Brain microvascular endothelial cell (primary cell): ENCODE measurements around the gene IDH3B.
"Not testable (repeated sequence)": the region's sequence is repeated elsewhere in the genome, so short reads cannot be mapped to it uniquely, and the experiment has no call there.

ENCODE experiments used
- DNase-seq: peaks from one replicate; pipeline ENCODE4 v3.0.0-alpha.2; 2020
- H3K27ac ChIP-seq: fragments of 250-450 bp; sonication (Bioruptor Pico); 2 replicates; pipeline ENCODE4 v1.5.1; 2020; ENCODE audit warnings: mild to moderate bottlenecking, moderate library complexity
- H3K27me3 ChIP-seq: fragments of 250-450 bp; sonication (Bioruptor Pico); replicated peaks from 2 replicates; pipeline ENCODE4 v1.5.1; 2020; ENCODE audit warnings: mild to moderate bottlenecking
- H3K36me3 ChIP-seq: fragments of 250-450 bp; sonication (Bioruptor Pico); replicated peaks from 2 replicates; pipeline ENCODE4 v1.5.1; 2020; ENCODE audit warnings: mild to moderate bottlenecking
- H3K4me3 ChIP-seq: 2 replicates; pipeline ENCODE4 v1.5.1; 2011; ENCODE audit warnings: low read depth, mild to moderate bottlenecking, control low read depth, low read length, moderate library complexity
- in situ Hi-C: cut with HindIII; loops from 2 replicates; pipeline ENCODE4 v1.10.0; 2017; ENCODE audit warnings: low sequenced_read_pairs, low pct_ligation_motif_present
- TF ChIP-seq, protein P1 (sequence below): IDR thresholded peaks from 2 replicates; pipeline ENCODE4 v1.5.1; 2011; ENCODE audit warnings: low read depth, mild to moderate bottlenecking, moderate library complexity, low read length, control low read depth, inconsistent platforms; ENCODE audit errors: missing control alignments

IDH3B gene

DNA sequence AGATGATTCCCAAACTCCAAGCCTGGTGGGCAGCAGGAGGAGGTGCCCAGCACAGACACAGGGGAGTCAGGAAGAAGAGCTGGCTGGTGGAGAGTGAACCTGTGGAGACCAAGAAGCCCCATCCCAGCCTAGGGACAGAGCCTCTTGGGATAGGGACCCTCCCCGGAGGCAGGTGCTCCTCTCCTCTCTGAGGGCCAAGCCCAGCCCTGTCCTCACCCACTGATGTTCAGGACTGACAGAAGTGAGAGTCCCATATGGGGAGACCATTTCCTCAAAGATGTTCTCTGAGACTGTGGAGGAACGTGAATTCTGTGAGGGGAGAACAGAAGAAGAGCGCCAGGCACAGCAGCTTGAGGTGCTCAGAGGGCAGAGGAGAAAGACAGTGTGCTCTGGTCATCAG, 26.2 kb upstream of the IDH3B start:
- Histone ChIP-seq H3K36me3 (no peaks in the 10 kb centered on the region), H3K4me3 (no peak overlapping the region), H3K27me3 (peaks cover 37% of the 10 kb centered on the region), H3K27ac (no peak overlapping the region)
- DNase-seq = no peak
- TF ChIP-seq, protein P1, sequence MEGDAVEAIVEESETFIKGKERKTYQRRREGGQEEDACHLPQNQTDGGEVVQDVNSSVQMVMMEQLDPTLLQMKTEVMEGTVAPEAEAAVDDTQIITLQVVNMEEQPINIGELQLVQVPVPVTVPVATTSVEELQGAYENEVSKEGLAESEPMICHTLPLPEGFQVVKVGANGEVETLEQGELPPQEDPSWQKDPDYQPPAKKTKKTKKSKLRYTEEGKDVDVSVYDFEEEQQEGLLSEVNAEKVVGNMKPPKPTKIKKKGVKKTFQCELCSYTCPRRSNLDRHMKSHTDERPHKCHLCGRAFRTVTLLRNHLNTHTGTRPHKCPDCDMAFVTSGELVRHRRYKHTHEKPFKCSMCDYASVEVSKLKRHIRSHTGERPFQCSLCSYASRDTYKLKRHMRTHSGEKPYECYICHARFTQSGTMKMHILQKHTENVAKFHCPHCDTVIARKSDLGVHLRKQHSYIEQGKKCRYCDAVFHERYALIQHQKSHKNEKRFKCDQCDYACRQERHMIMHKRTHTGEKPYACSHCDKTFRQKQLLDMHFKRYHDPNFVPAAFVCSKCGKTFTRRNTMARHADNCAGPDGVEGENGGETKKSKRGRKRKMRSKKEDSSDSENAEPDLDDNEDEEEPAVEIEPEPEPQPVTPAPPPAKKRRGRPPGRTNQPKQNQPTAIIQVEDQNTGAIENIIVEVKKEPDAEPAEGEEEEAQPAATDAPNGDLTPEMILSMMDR = no peak
- in situ Hi-C loops = no loop called here

- no peaks in the 10 kb centered on the region for H3K36me3 ChIP-seq
- H3K27me3 ChIP-seq = peaks cover 18% of the 10 kb centered on the region
- no peak overlapping the region for H3K4me3 ChIP-seq
- TF ChIP-seq, protein P1 = peak; percentile 82
- no peak overlapping the region for H3K27ac ChIP-seq
- peak; percentile 48 for DNase-seq
- in situ Hi-C loops = no loop called here
Measured at GRCh38 chr20:2688041-2688591, 24.1 kb upstream of the IDH3B start.

DNA sequence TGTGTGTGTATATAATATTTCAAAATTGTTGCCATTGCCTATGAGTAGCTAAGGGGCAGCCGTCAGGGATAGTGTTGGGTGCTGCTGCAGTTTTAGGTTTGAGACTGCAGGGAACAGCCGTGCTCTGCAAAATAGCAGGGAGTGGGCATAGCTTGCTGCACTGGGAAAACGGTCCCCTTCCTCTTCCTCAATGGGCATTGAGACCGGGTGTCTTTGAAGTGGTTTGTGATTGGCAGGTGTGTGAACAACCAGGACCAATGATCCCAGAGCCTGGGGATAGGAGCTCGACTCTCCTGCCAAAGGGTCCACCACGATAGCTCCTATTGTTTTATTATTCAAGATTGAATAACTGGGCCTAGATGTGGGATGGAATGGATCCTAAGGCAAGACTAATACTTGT, 23.5 kb upstream of the IDH3B start:
- Histone ChIP-seq H3K27me3 (peaks cover 18% of the 10 kb centered on the region), H3K27ac (no peak overlapping the region), H3K36me3 (no peaks in the 10 kb centered on the region), H3K4me3 (no peak overlapping the region)
- in situ Hi-C loops = no loop called here
- no peak for DNase-seq
- TF ChIP-seq, protein P1 = no peak

DNA sequence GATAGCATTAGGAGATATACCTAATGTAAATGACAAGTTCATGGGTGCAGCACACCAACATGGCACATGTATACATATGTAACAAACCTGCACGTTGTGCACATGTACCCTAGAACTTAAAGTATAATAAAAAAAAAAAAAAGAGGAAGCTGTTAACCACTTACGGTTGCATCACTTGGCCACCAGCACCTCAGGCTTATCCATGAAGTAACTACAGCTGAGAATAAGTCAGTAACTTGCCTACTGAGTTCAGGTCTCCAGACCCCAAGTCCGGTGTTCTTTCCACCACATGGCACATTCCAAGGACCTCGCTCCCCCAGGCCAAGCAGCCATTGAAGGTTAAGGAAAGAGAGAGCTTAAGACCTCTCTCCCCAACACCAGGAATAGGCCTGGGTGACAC, 20.8 kb upstream of the IDH3B start:
- in situ Hi-C loops, H3K27ac ChIP-seq: not testable (repeated sequence)

GRCh38 chr20:2682040-2682439, 18.0 kb upstream of the IDH3B start:
- H3K36me3 ChIP-seq, in situ Hi-C loops, DNase-seq, H3K27ac ChIP-seq, H3K4me3 ChIP-seq, H3K27me3 ChIP-seq: not testable (repeated sequence)

More for the DNA sequence above, 20.8 kb upstream of the IDH3B start:
- not testable (repeated sequence) for H3K36me3 ChIP-seq, DNase-seq, H3K4me3 ChIP-seq, H3K27me3 ChIP-seq

- Histone ChIP-seq H3K4me3 (no peak overlapping the region), H3K27ac (no peak overlapping the region), H3K36me3 (no peaks in the 10 kb centered on the region), H3K27me3 (no peaks in the 10 kb centered on the region)
- TF ChIP-seq, protein P1 = no peak
- in situ Hi-C loops = no loop called here
- DNase-seq = no peak
Measured at GRCh38 chr20:2680046-2680445, 16.0 kb upstream of the IDH3B start.

DNA sequence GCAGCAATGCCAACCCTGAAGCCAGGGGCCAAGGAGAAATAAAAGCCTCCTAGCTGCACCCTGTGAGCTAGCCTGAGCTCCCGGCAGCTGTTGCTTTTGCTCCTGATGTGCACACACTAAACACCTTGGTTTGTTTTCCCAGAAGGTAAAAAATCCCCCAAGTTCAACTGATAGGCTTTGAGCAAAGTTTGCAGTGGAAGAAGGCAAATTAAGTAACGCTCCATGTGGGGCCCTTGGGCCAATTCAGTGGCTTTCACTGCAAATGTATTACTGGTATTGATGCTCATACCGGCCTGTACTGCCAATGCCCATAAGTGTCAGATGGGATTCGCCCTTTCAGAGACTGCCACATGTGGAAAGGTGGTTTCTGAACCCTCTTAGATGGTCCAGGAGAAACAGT, 9.4 kb upstream of the IDH3B start:
- no peak for DNase-seq
- Histone ChIP-seq H3K36me3 (no peaks in the 10 kb centered on the region), H3K27ac (no peak overlapping the region), H3K27me3 (no peaks in the 10 kb centered on the region), H3K4me3 (no peak overlapping the region)
- TF ChIP-seq, protein P1 = no peak
- in situ Hi-C loops = no loop called here
